GM18861 (cell line): ENCODE measurements around the gene PLXDC2.

Source experiments
- ATAC-seq: cut with Tn5 transposase; IDR thresholded peaks from one replicate; pipeline ENCODE4 v1.9.1; 2021; ENCODE audit not compliant: unreplicated experiment

PLXDC2 gene

DNA sequence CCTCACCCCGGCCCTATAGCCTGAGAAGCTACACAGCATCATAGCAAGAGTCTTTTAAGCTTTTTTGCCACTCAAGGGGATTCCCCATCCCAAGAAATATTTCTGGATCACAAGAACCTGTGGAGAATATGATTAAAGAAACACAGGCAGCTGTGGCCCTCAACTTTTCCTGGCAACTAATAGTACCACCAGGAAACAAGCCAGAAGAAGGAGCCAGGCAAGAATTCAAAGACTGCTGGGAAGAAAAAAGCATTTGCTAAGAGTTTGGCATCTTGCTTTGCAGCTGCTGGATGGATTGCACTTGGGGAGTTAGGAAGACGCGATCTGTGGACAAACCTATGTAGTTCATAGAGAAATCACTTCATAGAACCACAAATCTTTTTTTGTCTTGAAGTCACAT is 437.8 kb downstream of the PLXDC2 start:
- no peak for ATAC-seq

DNA sequence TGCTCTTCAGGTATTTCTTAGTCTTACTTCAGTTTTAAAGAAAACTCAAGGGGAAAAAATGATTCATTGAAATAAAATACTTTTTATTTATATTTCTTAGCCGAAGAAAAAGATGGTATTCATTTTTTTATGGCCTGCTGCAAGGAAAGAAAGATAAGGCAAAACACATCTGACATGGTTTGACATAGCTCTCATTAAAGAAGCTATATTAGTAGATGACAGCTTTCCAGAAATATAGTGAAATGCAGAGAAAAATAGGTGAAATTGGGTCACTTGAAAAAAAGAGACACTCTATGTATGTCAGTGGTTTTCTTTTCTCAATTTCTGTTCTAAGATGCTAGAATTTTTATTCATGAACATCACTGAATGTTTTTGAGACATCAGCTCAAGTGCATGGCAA is 438.3 kb downstream of the PLXDC2 start:
- no peak for ATAC-seq

DNA sequence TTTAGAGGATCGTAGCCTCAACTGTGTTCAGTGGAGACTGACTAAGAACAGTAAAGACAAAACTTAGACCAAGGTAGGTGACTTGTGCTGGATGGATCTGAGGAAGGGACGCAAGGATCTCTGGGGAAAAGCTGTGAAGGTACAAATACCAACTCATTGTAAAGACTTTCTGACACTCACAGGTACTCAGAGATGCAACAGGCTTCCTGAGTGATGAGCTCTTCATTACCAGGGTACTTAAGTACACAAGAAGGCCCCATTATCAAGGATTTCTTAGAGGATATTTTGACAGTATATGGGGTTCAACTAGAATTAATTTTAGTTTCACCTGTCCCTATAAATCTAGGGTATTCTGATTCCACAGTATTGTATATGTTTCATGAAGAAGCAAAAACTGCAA is 440.7 kb downstream of the PLXDC2 start:
- no peak for ATAC-seq

DNA sequence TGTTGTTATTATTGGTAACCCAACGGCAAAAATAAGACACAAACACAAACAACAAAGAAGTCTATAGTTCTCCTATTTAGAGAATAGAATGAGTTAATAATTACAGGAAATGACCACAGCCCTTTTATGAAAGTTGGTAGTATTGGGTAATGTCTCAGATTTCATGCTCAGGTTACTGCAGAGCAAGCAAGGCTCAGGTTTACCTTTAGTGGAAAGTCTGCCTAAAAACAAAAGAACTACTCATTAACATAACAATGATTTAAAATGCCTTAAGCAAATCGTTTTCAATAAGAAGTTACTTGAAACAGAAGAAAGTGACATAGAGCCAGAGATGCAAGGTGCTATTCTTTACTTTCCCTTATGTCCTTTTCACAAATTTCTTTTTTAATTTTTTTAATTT is 441.2 kb downstream of the PLXDC2 start:
- no peak for ATAC-seq

DNA sequence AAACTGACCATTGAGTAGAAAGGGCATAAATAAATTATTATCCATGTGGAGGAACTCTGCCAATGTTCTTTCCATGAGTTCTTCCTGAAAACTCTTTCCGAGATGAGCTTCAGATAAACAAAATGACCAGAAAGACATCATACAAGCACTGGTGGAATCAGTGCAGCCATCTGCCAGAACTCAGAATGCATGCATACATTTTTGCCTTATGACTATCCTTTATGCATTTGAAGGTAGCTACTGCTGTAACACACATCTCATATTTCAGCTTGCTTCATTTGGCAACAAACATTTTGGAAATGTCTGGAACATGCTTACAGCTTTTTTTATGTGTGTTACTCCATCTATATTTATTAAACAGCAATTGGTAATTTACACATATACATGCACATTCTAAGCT is 448.9 kb downstream of the PLXDC2 start:
- ATAC-seq = no peak

DNA sequence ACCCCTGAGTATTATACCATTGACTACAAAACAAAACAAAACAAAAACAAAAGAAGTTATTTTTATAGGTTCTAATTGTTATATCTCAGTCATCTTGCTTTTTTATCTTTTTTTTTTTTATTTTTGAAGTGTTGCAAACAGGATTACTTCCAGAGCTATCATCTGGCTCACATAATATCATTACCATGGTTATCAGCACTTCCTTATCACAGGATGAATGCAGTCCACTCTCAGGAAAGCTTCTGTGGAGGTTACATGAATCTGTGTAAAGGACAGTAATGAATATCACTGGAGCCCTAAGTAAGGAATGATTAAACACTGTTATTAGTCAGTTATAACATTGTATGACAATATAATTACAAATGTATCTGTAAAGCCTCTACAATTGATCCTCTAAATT is 451.5 kb downstream of the PLXDC2 start:
- ATAC-seq = no peak

DNA sequence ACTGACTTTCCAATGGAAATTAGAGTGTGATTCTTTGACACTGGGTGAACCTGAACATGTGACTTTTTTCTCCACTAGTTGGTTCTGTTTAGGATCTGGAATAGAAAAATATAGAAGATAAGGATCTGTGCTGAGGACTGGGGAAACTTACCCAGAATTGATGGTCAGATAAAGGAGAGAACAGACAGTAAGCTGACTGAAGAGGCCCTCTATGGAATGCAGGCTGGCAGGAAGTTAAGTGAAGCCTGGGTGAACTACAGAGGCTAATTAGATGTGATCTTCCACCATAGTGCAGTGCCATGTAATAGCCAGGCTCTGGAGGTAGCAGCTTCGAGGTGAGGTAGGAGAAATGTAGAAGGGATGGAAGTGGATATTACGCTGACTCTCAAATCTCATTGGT is 455.3 kb downstream of the PLXDC2 start:
- ATAC-seq = no peak

DNA sequence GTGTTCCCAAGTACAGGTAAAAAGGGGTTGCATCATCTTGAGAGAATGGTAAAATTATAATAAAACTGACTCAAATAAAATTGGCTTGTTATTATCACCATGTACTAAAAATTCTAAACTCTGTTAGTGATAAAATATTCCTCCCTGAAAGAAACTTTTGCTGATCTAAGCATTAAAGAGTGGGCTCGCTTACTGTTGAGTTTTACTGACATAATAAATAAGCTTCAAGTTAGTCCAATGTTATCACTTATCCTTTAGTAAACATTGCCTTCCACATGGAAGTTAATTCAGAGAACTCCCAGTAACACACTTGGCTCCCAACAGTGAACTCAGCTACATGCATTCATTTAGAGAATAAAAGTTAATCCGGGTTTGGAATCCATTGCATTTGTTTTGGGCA is 456.4 kb downstream of the PLXDC2 start:
- ATAC-seq = no peak

DNA sequence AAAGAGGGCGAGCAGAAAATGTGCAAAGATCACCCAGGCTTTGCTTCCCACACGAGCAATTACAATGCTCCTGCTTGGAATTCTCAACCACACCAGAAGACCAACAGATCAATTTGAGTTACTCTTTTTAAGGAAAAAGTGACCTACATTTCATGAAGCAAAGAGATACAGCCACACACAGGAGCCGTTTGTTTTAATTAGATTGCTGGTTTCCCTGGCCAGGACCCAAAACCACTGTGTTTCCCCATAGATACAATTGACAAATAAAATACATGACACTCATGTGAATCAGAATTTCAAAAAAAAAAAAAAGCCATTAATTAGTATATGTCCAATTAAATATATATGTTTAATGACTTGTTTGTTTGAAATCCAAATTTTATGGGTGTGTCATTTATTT is 458.3 kb downstream of the PLXDC2 start:
- no peak for ATAC-seq

DNA sequence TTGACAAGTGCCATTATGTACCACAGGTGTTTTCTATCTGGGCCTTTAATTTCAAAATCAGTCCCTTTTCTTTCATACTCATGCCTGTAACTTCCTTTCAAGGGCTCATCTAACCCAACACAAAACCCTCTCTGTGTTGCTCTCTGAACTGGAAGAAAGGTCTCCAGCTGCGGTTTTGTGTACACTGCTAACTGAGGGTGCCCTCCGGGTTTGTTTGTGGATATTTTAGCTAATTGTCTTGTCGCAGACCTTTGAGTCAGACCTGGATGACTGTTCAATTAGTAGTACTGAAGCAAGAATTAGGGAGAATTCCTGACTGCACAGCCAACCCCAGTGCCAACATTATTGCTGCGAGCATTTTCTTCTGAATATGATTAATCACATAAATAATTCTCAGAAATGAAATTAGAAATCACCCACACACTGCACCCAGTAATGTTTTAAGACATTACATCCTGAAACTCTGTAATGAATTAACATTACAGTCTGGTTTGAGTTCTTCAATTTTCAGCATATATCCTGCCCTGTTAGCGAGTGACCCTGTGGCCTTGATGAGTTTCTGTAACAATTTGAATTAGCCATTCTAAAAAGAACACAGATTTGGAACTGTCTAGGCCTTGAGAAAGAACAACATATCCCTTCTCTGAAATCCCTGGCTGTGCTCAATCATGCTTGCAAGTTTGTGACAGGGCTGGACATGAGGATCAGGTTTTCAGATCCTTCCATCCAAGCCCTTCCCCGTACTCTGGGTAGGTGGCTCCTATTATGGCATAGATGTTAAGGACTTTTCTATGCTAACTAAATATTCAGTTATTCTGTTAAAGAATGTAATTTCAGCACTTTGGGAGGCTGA is 460.1 kb downstream of the PLXDC2 start:
- no peak for ATAC-seq

DNA sequence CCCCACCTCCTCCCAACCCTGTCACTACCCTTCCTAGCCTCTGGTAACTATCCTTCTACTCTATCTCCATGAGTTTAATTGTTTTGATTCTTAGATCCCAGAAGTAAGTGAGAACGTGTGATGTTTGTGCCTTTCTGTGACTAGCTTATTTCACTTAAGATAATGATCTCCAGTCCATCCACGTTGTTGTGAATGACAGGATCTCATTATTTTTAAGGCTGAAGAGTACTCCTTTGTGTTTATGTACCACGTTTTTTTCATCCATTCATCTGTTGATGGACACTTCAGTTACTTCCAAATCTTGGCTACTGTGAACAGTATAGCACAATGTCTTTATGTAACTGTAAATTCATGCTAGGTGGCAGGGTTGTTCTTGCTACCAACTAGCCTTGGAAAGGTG is 461.6 kb downstream of the PLXDC2 start:
- ATAC-seq = no peak

DNA sequence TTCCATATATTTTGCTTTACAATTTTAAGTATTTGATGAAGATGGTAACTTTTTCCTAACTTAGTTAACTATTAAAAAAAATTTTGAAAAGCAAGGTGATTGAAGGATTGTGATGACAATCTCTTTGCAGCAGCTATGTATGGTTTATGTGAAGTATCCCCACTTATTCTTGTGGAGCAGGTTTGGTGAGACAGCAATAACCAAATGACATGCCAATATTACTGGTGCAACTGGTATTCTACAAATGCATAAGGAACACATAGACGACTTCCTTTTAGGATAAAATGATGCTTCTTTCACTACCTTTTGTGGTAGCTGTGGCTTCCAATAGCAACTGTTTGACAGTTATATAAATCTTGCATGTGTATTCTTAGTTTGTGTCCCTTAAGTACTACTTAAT is 465.3 kb downstream of the PLXDC2 start:
- ATAC-seq = no peak

DNA sequence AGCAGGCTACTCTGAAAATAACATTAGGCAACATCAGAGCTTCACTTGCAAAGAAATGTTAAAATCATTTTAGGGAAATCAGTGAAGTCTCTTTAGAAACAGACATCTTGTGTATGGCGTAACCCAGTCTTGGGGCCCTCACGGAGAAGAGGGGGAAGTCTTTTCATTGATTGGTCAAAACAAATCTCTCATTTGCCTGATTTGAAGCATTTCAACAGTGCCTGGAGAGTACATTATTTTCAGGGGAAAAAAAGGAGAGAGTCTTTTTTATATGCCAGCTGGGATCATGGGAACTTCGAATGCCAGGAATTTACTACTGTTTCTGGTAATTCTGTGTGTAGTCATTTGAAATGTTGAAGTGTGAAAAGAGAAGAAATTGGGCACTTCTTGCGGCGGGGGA is 471.4 kb downstream of the PLXDC2 start:
- no peak for ATAC-seq

DNA sequence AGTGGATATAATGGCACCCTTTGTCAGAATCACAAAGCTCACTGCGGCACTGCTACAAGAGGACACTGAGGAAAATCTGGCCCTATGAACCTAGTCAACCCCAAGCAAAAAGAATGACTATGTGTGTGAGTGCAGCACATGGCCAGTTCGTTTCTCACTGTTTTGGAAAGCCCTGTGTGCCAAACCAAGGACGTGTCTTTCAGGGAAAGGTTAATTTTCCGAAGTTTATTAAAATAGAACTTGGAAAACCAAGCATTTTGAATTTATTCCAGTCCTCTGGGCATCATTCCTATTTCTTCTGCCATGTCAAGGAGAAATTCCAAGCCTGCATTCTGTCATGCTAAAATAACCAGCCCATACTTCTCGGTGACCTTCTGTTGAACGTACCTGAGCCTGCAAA is 471.8 kb downstream of the PLXDC2 start:
- ATAC-seq = no peak

DNA sequence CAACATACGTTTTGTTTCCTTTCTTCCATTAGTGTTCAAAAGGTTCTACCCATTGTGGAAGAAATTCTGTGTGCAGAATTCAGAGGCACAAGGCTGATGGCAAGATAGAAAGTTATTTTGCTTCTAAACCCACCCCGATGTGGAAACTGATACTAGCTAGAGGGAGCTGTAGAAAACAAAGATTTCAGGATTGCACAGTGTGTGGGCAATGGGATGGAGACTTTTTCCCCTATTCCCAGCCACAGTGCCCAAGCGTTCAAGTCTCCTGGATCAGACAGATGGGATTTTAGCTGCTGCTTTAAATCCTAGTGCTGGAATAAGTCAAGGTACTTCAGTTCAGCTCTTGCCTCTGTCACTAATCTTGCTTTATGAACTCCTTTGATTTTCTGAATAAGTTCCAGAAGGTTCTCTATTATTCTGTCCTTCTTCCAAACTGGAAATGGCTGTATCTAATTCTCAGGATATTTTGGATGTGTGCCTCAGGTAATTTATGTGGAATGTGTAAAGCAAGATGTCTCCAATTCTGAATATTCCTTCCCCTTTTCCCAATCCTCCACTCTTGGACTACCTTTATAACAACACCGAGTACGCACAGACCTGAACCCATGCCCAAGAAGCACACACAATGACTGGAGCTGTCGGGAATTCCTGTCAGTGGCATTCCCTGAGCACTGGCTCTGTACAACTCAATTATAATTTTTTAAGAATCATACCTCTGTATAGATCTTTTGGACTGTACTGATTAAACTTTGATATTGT is 473.0 kb downstream of the PLXDC2 start:
- no peak for ATAC-seq

DNA sequence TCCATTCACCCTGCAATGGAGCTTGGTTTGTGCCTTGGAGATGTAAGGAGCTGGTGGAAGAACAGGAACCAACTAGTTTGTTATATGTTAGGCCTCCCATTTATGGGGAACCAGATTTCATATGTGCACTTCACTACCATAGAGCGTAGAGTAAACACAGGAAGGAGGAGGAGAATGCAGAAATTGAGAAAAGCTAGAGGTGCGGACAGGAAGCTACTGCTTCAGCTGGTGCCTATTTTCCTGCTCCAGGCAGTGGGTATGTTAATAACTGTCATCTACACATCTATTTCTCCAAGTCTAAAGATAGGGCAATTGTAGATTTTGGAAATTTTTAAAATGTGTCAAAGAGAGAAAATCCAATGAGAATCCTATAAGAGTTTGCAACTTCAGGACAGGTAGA is 482.2 kb downstream of the PLXDC2 start:
- ATAC-seq = no peak

DNA sequence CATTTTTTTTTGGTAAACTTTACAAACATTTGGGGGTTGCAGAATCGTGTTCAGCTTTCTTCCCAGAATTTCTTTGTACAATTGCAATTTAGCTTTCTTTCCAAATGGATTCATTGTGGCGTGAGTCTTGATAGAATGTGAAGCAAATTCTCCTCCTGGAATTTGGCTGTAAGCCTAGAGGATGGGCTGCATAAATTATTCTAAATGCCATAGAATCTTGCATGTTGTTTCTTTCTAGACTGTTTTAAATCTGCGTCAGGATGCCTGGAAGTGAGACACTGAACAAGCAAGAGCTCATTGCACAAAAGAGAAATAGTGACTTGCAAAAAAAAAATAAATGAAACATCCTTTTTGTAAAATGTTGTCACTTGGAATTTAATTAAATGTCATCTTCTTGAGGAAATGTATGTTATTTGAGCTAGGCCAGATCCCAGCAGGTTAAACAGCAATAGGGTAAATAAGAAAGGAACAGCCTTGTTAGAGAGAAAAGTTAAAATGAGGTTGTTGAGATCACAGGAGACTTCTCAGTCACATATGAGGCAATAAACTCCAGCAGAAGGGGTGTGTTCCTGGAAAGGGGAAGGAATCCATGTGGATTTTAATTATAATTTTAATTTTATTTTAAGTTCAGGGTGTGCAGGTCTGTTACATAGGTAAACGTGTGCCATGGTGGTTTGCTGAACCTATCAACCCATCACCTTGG is 483.0 kb downstream of the PLXDC2 start:
- ATAC-seq = no peak

DNA sequence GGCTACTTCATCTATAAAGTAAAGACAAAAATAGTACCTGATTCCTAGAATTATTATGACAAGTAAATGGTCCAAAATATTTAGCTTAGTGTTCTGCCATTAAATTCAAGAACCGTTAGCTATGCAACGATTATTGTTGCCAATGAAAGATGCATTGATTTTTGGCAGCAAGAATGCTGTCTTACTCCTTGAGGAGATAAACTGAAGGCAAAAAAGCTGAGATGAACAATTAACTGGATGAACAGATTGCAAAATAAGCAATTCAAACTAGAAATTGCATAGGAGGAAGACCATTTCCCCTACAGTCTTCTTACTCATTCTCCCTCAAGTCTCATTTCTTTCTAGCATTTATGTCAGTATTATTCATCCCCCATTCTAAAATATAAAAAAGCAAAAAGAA is 484.5 kb downstream of the PLXDC2 start:
- no peak for ATAC-seq

DNA sequence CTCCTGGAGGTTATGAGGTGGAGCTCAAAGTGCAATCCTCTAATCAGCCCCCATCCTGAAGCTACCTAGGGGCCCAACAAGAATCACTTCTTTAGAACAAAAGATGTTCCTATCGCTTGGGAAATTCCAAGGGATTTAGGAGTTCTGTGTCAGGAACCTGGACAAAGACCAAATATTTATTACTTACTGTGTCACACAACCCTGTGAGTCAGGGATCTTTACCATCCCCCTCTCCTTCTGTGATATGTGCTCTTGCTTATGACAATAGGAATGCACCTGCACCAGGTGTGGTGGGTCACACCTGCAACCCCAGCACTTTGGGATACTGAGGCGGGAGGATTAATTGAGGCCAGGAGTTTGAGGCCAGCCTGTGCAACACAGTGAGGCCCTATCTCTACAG is 485.8 kb downstream of the PLXDC2 start:
- no peak for ATAC-seq

DNA sequence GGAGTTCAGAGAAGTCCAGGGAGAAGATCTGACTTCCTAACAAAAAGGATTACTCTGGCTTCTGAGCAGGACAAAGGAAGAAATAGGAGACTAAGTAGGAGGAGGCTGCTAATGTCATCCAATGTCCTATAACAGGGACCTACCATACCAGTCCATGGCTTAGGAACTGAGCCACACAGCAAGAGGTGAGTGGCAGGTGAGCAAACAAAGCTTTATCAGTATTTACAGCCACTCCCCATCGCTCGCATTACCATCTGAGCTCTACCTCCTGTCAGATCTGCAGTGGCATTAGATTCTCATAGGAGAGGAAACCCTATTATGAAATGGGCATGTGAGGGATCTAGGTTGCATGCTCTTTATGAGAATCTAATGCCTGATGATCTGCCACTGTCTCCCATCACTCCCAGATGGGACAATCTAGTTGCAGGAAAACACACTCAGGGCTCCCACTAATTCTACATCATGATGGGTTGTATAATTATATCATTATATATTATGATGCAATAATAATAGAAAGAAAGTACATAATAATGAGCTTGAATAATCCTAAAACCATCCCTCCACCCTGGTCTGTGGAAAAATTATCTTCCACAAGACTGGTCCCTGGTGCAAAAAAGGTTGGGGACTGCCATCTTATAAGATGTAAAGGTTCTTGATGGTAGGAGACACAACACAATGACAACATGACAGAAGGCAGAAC is 487.4 kb downstream of the PLXDC2 start:
- ATAC-seq = no peak

DNA sequence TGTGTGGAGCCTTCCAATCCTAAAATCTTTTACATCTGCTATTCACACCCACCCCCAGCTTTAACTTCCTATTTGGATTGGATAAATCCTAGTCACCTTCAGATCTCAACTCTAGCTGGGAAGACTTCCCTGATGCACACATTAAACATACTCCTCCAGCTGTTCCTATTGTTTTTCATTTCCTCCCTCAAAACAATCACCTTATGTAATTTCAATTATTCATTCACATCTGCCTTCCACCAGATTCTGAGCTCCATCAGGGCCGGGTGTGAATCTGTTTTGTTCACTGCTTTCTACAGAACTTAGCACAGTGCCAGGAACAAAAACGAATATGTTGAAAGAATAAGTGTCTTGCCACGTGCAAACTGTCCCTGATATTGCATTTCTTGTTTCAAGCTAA is 497.4 kb downstream of the PLXDC2 start:
- ATAC-seq = no peak
